Activated CD8-positive, alpha-beta memory T cell treated with anti-CD3 and anti-CD28 coated beads, Interleukin-2, amount 50 U/mL, for 4 hours (primary cell): ENCODE results near the gene ID3.
"Not testable (repeated sequence)": the region's sequence is repeated elsewhere in the genome, so short reads cannot be mapped to it uniquely, and the experiment has no call there.

Experiments used
- DNase-seq: peaks from one replicate; pipeline ENCODE4 v3.0.0-alpha.2; 2020

ID3 gene

GRCh38 chr1:23588749-23589548, 29.6 kb upstream of the ID3 start:
- DNase-seq = no peak

- DNase-seq = no peak
Measured at GRCh38 chr1:23585321-23586022, 26.2 kb upstream of the ID3 start.

GRCh38 chr1:23583727-23584126, 24.4 kb upstream of the ID3 start:
- DNase-seq = not testable (repeated sequence)

GRCh38 chr1:23582820-23583219, 23.5 kb upstream of the ID3 start:
- DNase-seq = no peak

- no peak for DNase-seq
Measured at GRCh38 chr1:23581219-23581618, 21.9 kb upstream of the ID3 start.

- DNase-seq = peak; percentile 32
Measured at GRCh38 chr1:23578997-23579363, 19.7 kb upstream of the ID3 start.

GRCh38 chr1:23578311-23578996, 19.2 kb upstream of the ID3 start:
- DNase-seq = no peak

- no peak for DNase-seq
Measured at GRCh38 chr1:23577056-23578004, 18.0 kb upstream of the ID3 start.

GRCh38 chr1:23576338-23577055, 17.2 kb upstream of the ID3 start:
- DNase-seq = no peak

- no peak for DNase-seq
Measured at GRCh38 chr1:23575226-23575810, 16.0 kb upstream of the ID3 start.

- DNase-seq = no peak
Measured at GRCh38 chr1:23574265-23574754, 15.0 kb upstream of the ID3 start.

- DNase-seq = no peak
Measured at GRCh38 chr1:23573574-23574182, 14.4 kb upstream of the ID3 start.

GRCh38 chr1:23571465-23571864, 12.2 kb upstream of the ID3 start:
- DNase-seq = no peak

GRCh38 chr1:23570001-23570691, 10.8 kb upstream of the ID3 start:
- DNase-seq = no peak

GRCh38 chr1:23568608-23569383, 9.5 kb upstream of the ID3 start:
- DNase-seq = no peak

GRCh38 chr1:23567996-23568607, 8.8 kb upstream of the ID3 start:
- no peak for DNase-seq

GRCh38 chr1:23567629-23567995, 8.3 kb upstream of the ID3 start:
- DNase-seq = no peak

GRCh38 chr1:23566304-23566703, 7.0 kb upstream of the ID3 start:
- no peak for DNase-seq

GRCh38 chr1:23565776-23566175, 6.5 kb upstream of the ID3 start:
- DNase-seq = no peak
